ENCODE measurements around the gene ASIP.

GRCh38 chr20:34246126-34246626 lies 5.0 kb downstream of the ASIP start:
- TF ChIP-seq POLR2AphosphoS5 (IDR thresholded peaks at IDR 0.05; ENCODE audit: low read depth, low read length), result no peak
- no peak for TF ChIP-seq TAF1 (IDR thresholded peaks at IDR 0.05; ENCODE audit: borderline replicate concordance, insufficient read depth, low read length)
- TF ChIP-seq FOXP2 (optimal IDR thresholded peaks at IDR 0.05; ENCODE audit: borderline replicate concordance, extremely low read depth, extremely low read length, insufficient read depth), result no peak
- TF ChIP-seq REST (IDR thresholded peaks at IDR 0.05; ENCODE audit: insufficient read depth in 1 of 2, low read depth in 2 of 2, low read length in 2 of 2), result no peak

Measured in PFSK-1 (cell line).